HEK293 (cell line): ENCODE data around the gene ALLC.
A peak's percentile ranks its signal among the peaks of the same experiment; 100 is the strongest.

Experiments used
- CTCF ChIA-PET: fragments of 350-600 bp; formaldehyde crosslinking; extraction: SDS; loops from one replicate; lab custom pipeline; 2021; ENCODE audit warnings: antibody characterized with exemption; lab: Yijun Ruan, JAX
- POLR2A ChIA-PET: fragments of 300-600 bp; formaldehyde crosslinking; extraction: SDS; loops from one replicate; lab custom pipeline; 2020; ENCODE audit warnings: antibody characterized with exemption, inconsistent platforms; lab: Yijun Ruan, JAX
- H3K27ac ChIP-seq: fragments of 200-500 bp; sonication (Bioruptor generic); 2 replicates; pipeline ENCODE4 v1.5.1; 2014; ENCODE audit warnings: low read depth, low read length, control low read depth, inconsistent platforms; ENCODE audit errors: extremely low read depth
- H3K36me3 ChIP-seq, 2 experiments: fragments of 200-500 bp in 1 of 2; sonication (Bioruptor generic) in 1 of 2; 1 replicate in 1 of 2; 2 replicates in 1 of 2; pipeline ENCODE4 v1.5.1; 2014 to 2017; ENCODE audit warnings: inconsistent platforms in 2 of 2, low read length in 2 of 2; ENCODE audit not compliant: control insufficient read depth in 2 of 2, insufficient read depth in 1 of 2
- H3K4me1 ChIP-seq: fragments of 200-500 bp; sonication (Bioruptor generic); 2 replicates; pipeline ENCODE4 v1.5.1; 2014; ENCODE audit warnings: mild to moderate bottlenecking, low read length, inconsistent platforms; ENCODE audit not compliant: control insufficient read depth, insufficient read depth
- H3K4me3 ChIP-seq: 2 replicates; pipeline ENCODE4 v1.5.1; 2011; ENCODE audit warnings: low read depth, mild to moderate bottlenecking, control low read depth, low read length, moderate library complexity
- H3K9me3 ChIP-seq: fragments of 200-500 bp; sonication (Bioruptor generic); 2 replicates; pipeline ENCODE4 v1.5.1; 2014; ENCODE audit warnings: low read depth, low read length, inconsistent platforms; ENCODE audit not compliant: control insufficient read depth, insufficient read depth
- EGR2 ChIP-seq: fragments of 450-650 bp; formaldehyde crosslinking; IDR thresholded peaks from 2 replicates; pipeline ENCODE4 v1.5.1; 2016; ENCODE audit warnings: low read depth, missing biosample characterization, missing genetic modification characterization
- HIC1 ChIP-seq: fragments of 450-650 bp; formaldehyde crosslinking; IDR thresholded peaks from 2 replicates; pipeline ENCODE4 v1.5.1; 2016; ENCODE audit warnings: missing biosample characterization, missing genetic modification characterization
- KLF1 ChIP-seq: fragments of 450-650 bp; formaldehyde crosslinking; IDR thresholded peaks from 2 replicates; pipeline ENCODE4 v1.5.1; 2016; ENCODE audit warnings: missing biosample characterization, missing genetic modification characterization
- OVOL3 ChIP-seq: fragments of 450-650 bp; formaldehyde crosslinking; IDR thresholded peaks from 2 replicates; pipeline ENCODE4 v1.5.1; 2016; ENCODE audit warnings: missing biosample characterization, missing genetic modification characterization
- REST ChIP-seq: fragments of 450-650 bp; formaldehyde crosslinking; IDR thresholded peaks from 2 replicates; pipeline ENCODE4 v1.5.1; 2016; ENCODE audit warnings: missing biosample characterization, missing genetic modification characterization
- ZBTB6 ChIP-seq: fragments of 450-650 bp; formaldehyde crosslinking; IDR thresholded peaks from 2 replicates; pipeline ENCODE4 v1.5.1; 2017; ENCODE audit warnings: missing biosample characterization, missing genetic modification characterization
- ZNF132 ChIP-seq: fragments of 450-650 bp; formaldehyde crosslinking; IDR thresholded peaks from 2 replicates; pipeline ENCODE4 v1.5.1; 2017; ENCODE audit warnings: missing biosample characterization, missing genetic modification characterization, borderline replicate concordance
- ZNF18 ChIP-seq: fragments of 450-650 bp; formaldehyde crosslinking; IDR thresholded peaks from 2 replicates; pipeline ENCODE4 v1.5.1; 2016; ENCODE audit warnings: missing biosample characterization, missing genetic modification characterization
- ZNF184 ChIP-seq: fragments of 450-650 bp; IDR thresholded peaks from 2 replicates; pipeline ENCODE4 v1.5.1; 2018; ENCODE audit warnings: missing biosample characterization, mild to moderate bottlenecking, missing genetic modification characterization
- ZNF214 ChIP-seq: fragments of 450-650 bp; formaldehyde crosslinking; IDR thresholded peaks from 2 replicates; pipeline ENCODE4 v1.5.1; 2017; ENCODE audit warnings: missing biosample characterization, mild to moderate bottlenecking, missing genetic modification characterization, borderline replicate concordance
- ZNF23 ChIP-seq: fragments of 450-650 bp; formaldehyde crosslinking; IDR thresholded peaks from 2 replicates; pipeline ENCODE4 v1.5.1; 2016; ENCODE audit warnings: missing biosample characterization, missing genetic modification characterization, borderline replicate concordance
- ZNF280D ChIP-seq: fragments of 450-650 bp; formaldehyde crosslinking; IDR thresholded peaks from 2 replicates; pipeline ENCODE4 v1.5.1; 2016; ENCODE audit warnings: missing biosample characterization, missing genetic modification characterization
- ZNF48 ChIP-seq: fragments of 450-650 bp; formaldehyde crosslinking; IDR thresholded peaks from 2 replicates; pipeline ENCODE4 v1.5.1; 2016; ENCODE audit warnings: missing biosample characterization, missing genetic modification characterization
- ZNF529 ChIP-seq: fragments of 450-650 bp; formaldehyde crosslinking; IDR thresholded peaks from 2 replicates; pipeline ENCODE4 v1.5.1; 2017; ENCODE audit warnings: missing genetic modification characterization, missing biosample characterization; ENCODE audit not compliant: insufficient replicate concordance
- ZNF623 ChIP-seq: fragments of 450-650 bp; formaldehyde crosslinking; IDR thresholded peaks from 2 replicates; pipeline ENCODE4 v1.5.1; 2016; ENCODE audit warnings: missing biosample characterization, missing genetic modification characterization
- ZNF645 ChIP-seq: fragments of 450-650 bp; formaldehyde crosslinking; IDR thresholded peaks from 2 replicates; pipeline ENCODE4; 2016; ENCODE audit warnings: missing biosample characterization, missing genetic modification characterization
- ZNF707 ChIP-seq: fragments of 450-650 bp; formaldehyde crosslinking; IDR thresholded peaks from 2 replicates; pipeline ENCODE4 v1.5.1; 2016; ENCODE audit warnings: missing biosample characterization, missing genetic modification characterization
- ZNF792 ChIP-seq: fragments of 450-650 bp; formaldehyde crosslinking; IDR thresholded peaks from 2 replicates; pipeline ENCODE4 v1.5.1; 2016; ENCODE audit warnings: missing biosample characterization, missing genetic modification characterization

Gene ALLC

GRCh38 chr2:3610415-3610814 is 47.6 kb upstream of the ALLC start:
- H3K9me3 ChIP-seq = no peaks in the 10 kb centered on the region
- no peaks in the 10 kb centered on the region for H3K36me3 ChIP-seq
- POLR2A ChIA-PET = interaction anchor here (1.1 kb wide), 1 partner anchor 11 kb away, joined by 3 read pairs; no protein-coding TSS in a partner anchor
- H3K4me1 ChIP-seq = no peaks in the 10 kb centered on the region
- H3K4me3 ChIP-seq = no peak overlapping the region
- CTCF ChIA-PET = no interaction called here
- no peak overlapping the region for H3K27ac ChIP-seq
- TF ChIP-seq EGR2 (tag by site-specific recombination) (peak; percentile 18; the same call in 1 of the 2 replicates), ZBTB6 (no peak)

- POLR2A ChIA-PET = interaction anchor here (1.1 kb wide), 1 partner anchor 11 kb away, joined by 3 read pairs; no protein-coding TSS in a partner anchor
- H3K27ac ChIP-seq = no peak overlapping the region
- no peaks in the 10 kb centered on the region for H3K36me3 ChIP-seq
- no peak overlapping the region for H3K4me3 ChIP-seq
- no peaks in the 10 kb centered on the region for H3K9me3 ChIP-seq
- no peaks in the 10 kb centered on the region for H3K4me1 ChIP-seq
- CTCF ChIA-PET = no interaction called here
- TF ChIP-seq ZNF23 (tag by site-specific recombination) (no peak), ZNF792 (no peak), ZNF623 (no peak), ZNF707 (no peak), ZNF184 (no peak), ZNF18 (tag by site-specific recombination) (no peak), ZNF48 (no peak), HIC1 (tag by site-specific recombination) (no peak), ZNF529 (tag by site-specific recombination) (no peak), ZBTB6 (no peak), KLF1 (tag by site-specific recombination) (no peak), ZNF280D (tag by site-specific recombination) (no peak), OVOL3 (tag by site-specific recombination) (no peak), ZNF132 (tag by site-specific recombination) (no peak), ZNF645 (tag by site-specific recombination) (no peak), ZNF214 (no peak), REST (tag by site-specific recombination) (no peak)
Measured at GRCh38 chr2:3610881-3611505, 47.0 kb upstream of the ALLC start.
